GM12892 (cell line): Measurements from ENCODE around the gene ZPBP2.
"Not testable (repeated sequence)": the region's sequence is repeated elsewhere in the genome, so short reads cannot be mapped to it uniquely, and the experiment has no call there.

Experiments
- DNase-seq: peaks from one replicate; pipeline ENCODE4 v3.0.0; 2011; ENCODE audit not compliant: insufficient read length
- FAIRE-seq: peaks from 2 replicates; lab custom pipeline; 2011; peaks lifted over from hg19 to GRCh38; lab: Jason Lieb, UNC
- POLR2A ChIP-seq: IDR thresholded peaks from 2 replicates; pipeline ENCODE4 v1.6.1; 2011; ENCODE audit warnings: low read depth, low read length, control low read depth
- POLR2AphosphoS5 ChIP-seq: IDR thresholded peaks from 2 replicates; pipeline ENCODE4 v1.6.1; 2011; ENCODE audit warnings: low read depth, low read length, control low read depth
- TAF1 ChIP-seq: IDR thresholded peaks from 2 replicates; pipeline ENCODE4 v1.6.1; 2011; ENCODE audit warnings: low read depth, mild to moderate bottlenecking, control low read depth, low read length, borderline replicate concordance

ZPBP2 gene

DNA sequence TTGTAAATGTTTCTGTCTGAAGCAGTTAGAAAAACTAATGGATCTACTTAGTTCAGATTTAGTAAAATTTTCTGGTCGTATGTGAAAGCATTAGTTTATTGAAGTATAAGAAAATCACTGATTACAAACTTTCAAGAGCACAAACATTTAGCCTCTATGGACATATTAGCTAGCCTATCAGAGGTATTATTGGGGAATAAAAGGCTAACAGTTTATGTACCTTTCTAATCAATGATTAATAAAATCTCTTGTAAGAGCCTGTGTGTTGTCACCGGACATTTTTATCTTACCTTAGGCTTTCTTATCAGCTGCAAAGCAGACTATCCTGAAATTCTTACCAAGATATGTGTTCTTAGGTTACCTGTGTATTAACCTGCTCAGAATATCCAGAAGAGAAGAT, 21.2 kb downstream of the ZPBP2 start:
- DNase-seq (no peak), FAIRE-seq (no peak)
- TF ChIP-seq TAF1: no peak
- TF ChIP-seq POLR2A: no peak
- TF ChIP-seq POLR2AphosphoS5: no peak

DNA sequence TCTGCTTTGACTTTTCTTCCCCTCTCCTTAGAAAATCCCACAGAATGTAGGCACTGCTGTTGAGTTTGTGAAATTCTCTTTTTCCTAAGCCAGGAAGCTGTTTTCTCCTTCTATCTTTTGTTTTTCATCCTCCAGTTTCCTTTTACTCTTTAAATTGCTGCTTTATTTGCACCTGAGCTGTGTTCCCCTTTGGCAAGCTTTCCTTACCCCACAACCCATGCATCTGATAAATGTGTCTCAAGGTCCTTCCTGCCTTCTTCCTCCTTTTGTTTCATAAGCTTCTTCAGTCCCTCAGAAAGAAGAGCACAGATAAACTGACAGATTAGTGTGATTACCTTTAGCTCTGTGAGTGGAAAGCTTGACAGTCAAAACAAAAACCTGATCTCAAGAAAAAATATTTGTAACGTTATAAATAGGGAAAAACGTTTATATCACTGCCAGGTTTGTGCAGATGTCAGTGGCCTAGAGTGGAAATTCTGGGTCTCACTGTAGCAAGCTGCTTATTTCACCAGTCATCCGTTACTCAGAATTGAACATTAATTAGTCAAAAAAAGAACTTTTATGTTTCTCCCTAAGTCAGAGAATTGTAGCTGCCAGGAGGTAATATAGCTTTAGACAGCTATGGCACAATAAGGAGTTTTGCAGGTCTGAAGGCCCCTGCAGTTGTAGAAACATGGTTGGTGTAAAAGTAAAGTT, 26.8 kb downstream of the ZPBP2 start:
- TF ChIP-seq TAF1: no peak
- DNase-seq (no peak), FAIRE-seq (no peak)

DNA sequence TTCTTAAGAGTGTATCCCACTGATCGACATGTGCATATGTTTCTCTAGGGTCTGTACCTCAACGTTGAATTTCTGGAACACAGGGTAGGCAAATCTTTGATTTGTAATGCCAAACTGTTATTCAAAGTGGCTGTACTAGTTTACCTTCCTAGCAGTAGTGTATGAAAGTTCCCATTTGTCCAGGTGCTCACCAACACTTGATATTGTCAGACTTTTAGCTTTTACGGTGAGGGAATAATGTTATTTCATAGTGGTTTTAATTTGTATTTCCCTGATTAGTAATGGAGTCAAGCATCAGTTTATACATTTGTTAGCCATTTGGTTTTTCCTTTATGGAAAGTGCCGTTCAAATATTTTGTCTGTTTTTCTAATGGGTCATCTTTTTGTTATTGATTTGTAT, 30.1 kb downstream of the ZPBP2 start:
- FAIRE-seq: no peak
- TF ChIP-seq TAF1 (no peak), POLR2AphosphoS5 (no peak), POLR2A (no peak)
- DNase-seq: no peak

DNA sequence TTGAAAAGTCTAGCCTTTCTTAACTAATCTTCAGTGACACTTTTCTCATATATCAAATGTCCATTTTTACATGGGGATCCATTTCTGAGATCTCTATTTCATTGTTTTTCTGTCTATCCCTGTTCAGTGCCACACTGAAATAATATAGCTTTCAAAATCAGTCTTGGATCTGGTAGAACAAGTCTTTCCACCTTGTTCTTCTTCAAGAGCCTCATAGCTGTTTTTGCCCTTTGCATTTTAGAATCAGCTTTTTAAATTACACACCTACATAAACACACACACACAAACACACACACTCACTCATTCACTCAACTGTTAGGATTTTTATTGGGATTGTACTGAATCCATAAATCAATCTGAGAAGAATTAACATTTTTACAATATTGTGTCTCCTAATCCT, 31.2 kb downstream of the ZPBP2 start:
- no peak for DNase-seq
- no peak for FAIRE-seq
- TF ChIP-seq TAF1 (no peak), POLR2AphosphoS5 (no peak), POLR2A (no peak)

DNA sequence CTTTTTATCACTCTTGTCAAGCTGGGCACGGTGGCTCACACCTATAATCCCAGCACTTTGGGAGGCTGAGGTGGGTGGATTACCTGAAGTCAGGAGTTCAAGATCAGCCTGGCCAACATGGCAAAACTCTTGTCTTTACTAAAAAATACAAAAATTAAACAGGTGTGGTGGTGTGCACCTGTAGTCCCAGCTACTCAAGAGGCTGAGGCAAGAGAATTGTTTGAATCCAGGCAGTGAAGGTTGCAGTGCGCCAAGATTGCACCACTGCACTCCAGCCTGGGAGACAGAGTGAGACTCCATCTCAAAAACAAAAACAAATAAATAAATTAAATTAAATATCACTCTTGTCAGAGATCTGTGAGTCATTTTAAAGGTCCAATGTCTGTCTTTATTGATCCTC, 34.0 kb downstream of the ZPBP2 start:
- not testable (repeated sequence) for FAIRE-seq, DNase-seq

DNA sequence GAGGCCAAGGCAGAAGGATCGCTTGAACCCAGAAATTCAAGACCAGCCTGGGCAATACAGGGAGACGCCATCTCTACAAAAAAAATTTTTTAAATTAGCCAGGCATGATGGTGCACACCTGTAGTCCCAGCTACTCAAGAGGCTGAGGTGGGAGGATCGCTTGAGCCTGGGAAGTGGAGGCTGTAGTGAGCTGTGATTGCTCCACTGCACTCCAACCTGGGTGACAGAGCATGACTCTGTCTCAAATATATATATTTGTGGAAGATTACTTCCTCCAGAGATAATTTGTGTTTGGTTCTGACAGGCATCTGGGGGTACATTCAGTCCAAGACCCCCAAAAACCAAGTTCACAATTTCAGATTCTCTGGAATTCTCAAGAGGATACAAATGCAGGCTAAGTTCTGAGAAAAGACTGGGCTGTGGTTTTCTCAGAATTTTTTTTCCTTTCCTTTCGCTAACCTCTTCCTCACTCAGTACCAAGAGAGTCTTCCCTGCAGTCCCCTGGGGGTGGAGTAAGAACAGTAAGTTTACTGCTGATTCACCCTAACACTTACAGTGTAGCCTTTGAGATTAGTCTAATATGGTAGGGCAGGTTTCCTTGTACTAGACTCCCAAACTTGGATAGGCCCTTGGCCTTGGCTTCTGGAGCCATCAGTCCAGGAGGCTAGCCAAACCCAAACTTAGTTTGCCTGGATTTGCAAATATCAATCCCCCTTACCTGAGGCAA, 35.3 kb downstream of the ZPBP2 start:
- TF ChIP-seq TAF1 (no peak), POLR2AphosphoS5 (no peak), POLR2A (no peak)
- DNase-seq: no peak
- FAIRE-seq: no peak

DNA sequence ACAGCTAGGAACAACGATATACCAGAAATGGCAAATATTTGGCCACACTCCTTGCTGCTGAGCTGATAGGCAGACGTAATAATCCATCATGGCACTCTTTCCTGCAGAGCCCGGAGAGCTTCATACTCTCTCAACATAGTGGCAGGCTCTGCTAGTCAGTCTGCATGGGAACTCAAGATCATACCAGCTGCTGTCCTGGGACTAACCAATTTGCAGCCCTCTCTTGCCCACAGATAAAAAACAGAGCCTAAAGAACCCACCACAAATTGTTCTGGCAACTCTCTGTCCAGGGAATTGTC, 36.9 kb downstream of the ZPBP2 start:
- TF ChIP-seq POLR2A: no peak
- TF ChIP-seq POLR2AphosphoS5: no peak
- no peak for DNase-seq
- FAIRE-seq: no peak

DNA sequence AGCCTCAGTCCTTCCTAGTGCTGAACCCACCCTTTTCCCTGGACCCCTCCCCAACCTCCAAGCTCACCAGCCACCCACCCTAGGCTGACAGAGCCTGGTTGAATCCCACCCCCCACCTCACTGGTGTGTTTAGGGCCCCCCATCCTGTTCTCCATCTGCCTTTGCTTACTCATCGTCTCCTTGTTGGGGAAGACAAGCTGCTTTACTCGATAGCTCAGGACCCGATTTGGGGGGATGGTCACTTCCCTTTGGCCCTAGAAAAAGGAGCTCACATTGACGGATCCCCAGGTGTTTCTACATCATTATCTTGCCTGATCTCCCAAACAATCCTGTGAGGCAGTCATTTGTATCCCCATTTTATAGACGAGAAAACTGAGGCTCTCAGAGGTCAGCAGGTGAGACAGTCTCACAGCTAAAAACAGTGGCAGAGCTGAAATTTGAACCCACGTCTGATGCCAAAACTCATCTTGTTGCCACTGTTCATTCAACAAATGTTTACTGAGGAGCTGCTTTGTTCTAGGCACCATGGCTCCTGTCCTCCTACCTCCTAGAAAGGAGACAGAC, 40.9 kb downstream of the ZPBP2 start:
- DNase-seq (no peak), FAIRE-seq (no peak)
- no peak for TF ChIP-seq POLR2A
- no peak for TF ChIP-seq TAF1
- no peak for TF ChIP-seq POLR2AphosphoS5

DNA sequence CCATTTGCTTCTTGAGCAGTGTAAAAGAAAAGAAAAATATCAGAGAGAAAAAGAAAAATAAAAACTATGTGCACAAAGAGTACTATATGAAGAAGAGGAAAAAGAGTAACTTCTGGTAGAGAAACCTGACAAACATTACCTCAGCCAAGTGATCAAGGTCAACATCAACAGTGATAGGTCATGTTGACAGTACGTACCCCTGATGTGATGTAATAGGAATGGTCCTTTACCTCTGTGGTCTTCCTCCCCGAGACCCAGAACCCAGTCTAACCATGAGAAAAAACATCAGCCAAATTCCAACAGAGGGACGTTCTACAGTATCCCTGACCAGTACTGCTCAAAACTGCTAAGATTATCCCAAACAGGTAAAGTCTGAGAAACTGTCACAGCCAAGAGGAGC, 46.0 kb downstream of the ZPBP2 start:
- DNase-seq (no peak), FAIRE-seq (no peak)
- TF ChIP-seq TAF1: no peak
- no peak for TF ChIP-seq POLR2A
- TF ChIP-seq POLR2AphosphoS5: no peak

DNA sequence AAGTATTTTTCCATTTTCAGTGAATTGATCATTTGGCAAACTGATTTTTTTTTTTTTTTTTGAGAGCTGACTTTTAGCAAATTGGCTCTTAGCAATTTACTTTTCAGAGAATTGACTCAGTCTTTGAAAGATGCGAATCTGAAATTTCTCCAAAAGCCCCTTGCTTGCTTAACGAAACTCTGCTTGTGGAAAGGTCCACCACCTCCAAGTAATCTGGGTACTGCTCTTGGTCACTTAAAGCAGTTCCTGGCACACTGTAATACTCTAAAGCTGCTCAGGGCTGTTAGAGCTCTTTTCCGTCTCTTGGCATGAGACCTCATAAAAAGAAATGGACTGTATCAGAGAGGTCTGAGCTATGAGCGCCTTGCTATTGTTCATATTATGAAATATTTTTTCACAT, 47.6 kb downstream of the ZPBP2 start:
- TF ChIP-seq TAF1: no peak
- no peak for TF ChIP-seq POLR2A
- no peak for TF ChIP-seq POLR2AphosphoS5
- DNase-seq (no peak), FAIRE-seq (no peak)

DNA sequence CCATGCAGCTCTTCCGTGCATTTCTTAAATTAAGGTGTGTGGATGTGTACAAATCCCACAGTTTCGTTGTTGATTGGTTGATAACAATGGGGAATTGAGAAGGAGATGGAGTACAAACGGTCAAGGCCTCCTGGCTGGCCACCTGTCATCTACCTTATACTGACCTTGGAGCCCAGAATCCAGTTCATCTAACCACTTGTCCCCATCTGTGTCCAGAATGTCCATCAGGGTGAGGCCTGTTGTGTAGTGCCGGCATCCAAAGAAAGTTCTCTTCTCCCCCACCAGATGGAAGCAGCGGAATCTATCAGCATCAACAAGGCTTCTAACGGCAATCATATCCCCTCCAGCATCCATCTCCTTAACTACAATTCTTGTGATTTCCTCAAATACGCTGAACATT, 48.9 kb downstream of the ZPBP2 start:
- no peak for DNase-seq
- TF ChIP-seq POLR2A (no peak), POLR2AphosphoS5 (no peak), TAF1 (no peak)
- FAIRE-seq: no peak

DNA sequence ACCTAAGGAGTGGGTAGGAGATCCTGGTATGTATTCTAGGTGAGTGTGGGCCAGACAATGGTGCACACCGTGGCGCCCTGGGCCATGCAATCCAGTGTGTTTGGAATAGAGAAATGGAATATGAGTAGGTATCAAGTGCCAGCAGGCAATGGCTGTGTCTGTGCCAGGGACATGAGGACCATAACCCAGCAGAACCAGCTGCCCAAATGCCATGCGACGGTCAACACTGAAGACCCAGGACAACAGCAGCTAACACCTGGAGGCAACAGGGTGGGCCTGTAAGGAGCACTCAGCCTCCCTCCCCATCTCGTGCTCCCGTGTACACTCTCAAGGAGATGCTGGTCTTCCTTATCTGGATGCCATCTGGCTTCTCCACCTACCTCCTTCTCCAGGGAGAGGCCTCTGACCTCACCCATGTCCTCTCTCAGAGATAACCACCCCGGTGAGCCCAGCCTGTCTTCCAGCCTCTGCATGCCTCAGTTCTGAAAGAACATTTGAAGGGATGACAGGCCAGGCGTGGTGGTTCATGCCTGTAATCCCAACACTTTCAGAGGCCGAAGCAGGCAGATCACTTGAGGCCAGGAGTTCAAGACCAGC, 51.2 kb downstream of the ZPBP2 start:
- no peak for DNase-seq
- TF ChIP-seq POLR2A (no peak), POLR2AphosphoS5 (no peak), TAF1 (no peak)
- no peak for FAIRE-seq
